Uterus (tissue), 4 donors: Measurements from ENCODE around the gene ARMS2. TPM values are rescaled to one million over a fixed set of nuclear protein-coding genes. Genes with fewer than 3 reads are reported as not detected.

Experiments used
- DNase-seq, 2 donors: peaks; one replicate each; pipeline ENCODE4 v3.0.0-alpha.2; 2019 to 2020
- H3K27ac ChIP-seq, 2 donors: fragments of 200-600 bp; sonication (generic); 1 replicate in 1 of 2; 2 replicates in 1 of 2; pipeline ENCODE4 v1.5.1; 2016 to 2018
- H3K27me3 ChIP-seq, 2 donors: fragments of 200-600 bp; sonication (generic); one replicate each; pipeline ENCODE4 v1.5.1; 2018 to 2019; ENCODE audit warnings: control low read depth in 1 of 2
- H3K36me3 ChIP-seq, 2 donors: fragments of 200-600 bp; sonication (generic); one replicate each; pipeline ENCODE4 v1.5.1; 2019; ENCODE audit warnings: control low read depth in 1 of 2
- H3K4me1 ChIP-seq, 2 donors: fragments of 200-600 bp; sonication (generic); one replicate each; pipeline ENCODE4 v1.5.1; 2018 to 2019; ENCODE audit warnings: control low read depth in 1 of 2
- H3K4me3 ChIP-seq, 2 donors: fragments of 200-600 bp; sonication (generic); 1 replicate in 1 of 2; 2 replicates in 1 of 2; pipeline ENCODE4 v1.5.1; 2018 to 2019; ENCODE audit warnings: mild to moderate bottlenecking in 1 of 2
- H3K9me3 ChIP-seq, 2 donors: fragments of 200-600 bp; sonication (generic); one replicate each; pipeline ENCODE4 v1.5.1; 2019; ENCODE audit warnings: control low read depth in 1 of 2
- POLR2A ChIP-seq, 2 donors: fragments of 450-650 bp; IDR thresholded peaks; one replicate each; pipeline ENCODE4 v1.6.1; 2016; ENCODE audit warnings: antibody characterized with exemption in 2 of 2, mild to moderate bottlenecking in 1 of 2, moderate library complexity in 1 of 2
- intact Hi-C: fragments of 100-400 bp; cut with DNase I; formaldehyde crosslinking; loops from one replicate; pipeline ENCODE4 v1.15.1; 2023; ENCODE audit warnings: low total_unique reads
- total RNA-seq, 4 donors: library from RNA; depleted of rRNA in 3 of 4; stranded (reverse); fragments of >200 nt in 3 of 4; gene quantifications; one replicate each; pipeline versions ENCODE4 v1.1.0 to v1.2.4, GENCODE V29; 2014 to 2023
- TF ChIP-seq, protein P1 (sequence below), 4 experiments: fragments of 200-600 bp in 2 of 4; fragments of 450-650 bp in 2 of 4; sonication (generic) in 2 of 4; IDR thresholded peaks; one replicate each; pipeline ENCODE4 v1.5.1; 2016 to 2019; ENCODE audit warnings: antibody characterized with exemption in 4 of 4, mild to moderate bottlenecking in 2 of 4, moderate library complexity in 1 of 4
- donor health status: DM: yes; HTN: yes; CAD: no.

The ARMS2 gene
- total RNA-seq, 4 donors from 2014 or later = not detected

GRCh38 chr10:122485670-122486069, 31.2 kb downstream of the ARMS2 start:
- H3K9me3 ChIP-seq = no peaks in the 10 kb centered on the region
- TF ChIP-seq, protein P1, sequence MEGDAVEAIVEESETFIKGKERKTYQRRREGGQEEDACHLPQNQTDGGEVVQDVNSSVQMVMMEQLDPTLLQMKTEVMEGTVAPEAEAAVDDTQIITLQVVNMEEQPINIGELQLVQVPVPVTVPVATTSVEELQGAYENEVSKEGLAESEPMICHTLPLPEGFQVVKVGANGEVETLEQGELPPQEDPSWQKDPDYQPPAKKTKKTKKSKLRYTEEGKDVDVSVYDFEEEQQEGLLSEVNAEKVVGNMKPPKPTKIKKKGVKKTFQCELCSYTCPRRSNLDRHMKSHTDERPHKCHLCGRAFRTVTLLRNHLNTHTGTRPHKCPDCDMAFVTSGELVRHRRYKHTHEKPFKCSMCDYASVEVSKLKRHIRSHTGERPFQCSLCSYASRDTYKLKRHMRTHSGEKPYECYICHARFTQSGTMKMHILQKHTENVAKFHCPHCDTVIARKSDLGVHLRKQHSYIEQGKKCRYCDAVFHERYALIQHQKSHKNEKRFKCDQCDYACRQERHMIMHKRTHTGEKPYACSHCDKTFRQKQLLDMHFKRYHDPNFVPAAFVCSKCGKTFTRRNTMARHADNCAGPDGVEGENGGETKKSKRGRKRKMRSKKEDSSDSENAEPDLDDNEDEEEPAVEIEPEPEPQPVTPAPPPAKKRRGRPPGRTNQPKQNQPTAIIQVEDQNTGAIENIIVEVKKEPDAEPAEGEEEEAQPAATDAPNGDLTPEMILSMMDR (IDR thresholded peaks at IDR 0.05) = no peak
- H3K4me1 ChIP-seq = peaks cover 1 to 4% of the 10 kb centered on the region in 2 donors
- H3K27ac ChIP-seq = peak overlapping the region; percentile 51 to 71
- peak in 1 of 2 donors; percentile 55 for DNase-seq
- no peaks in the 10 kb centered on the region for H3K36me3 ChIP-seq
- H3K27me3 ChIP-seq = no peaks in the 10 kb centered on the region
- intact Hi-C loops = no loop called here
- no peak overlapping the region for H3K4me3 ChIP-seq

GRCh38 chr10:122486406-122487080, 32.1 kb downstream of the ARMS2 start:
- no peak overlapping the region for H3K4me3 ChIP-seq
- DNase-seq = no peak
- H3K36me3 ChIP-seq = no peaks in the 10 kb centered on the region
- no peaks in the 10 kb centered on the region for H3K27me3 ChIP-seq
- intact Hi-C loops = no loop called here
- peaks cover 5 to 11% of the 10 kb centered on the region in 2 donors for H3K4me1 ChIP-seq
- TF ChIP-seq, protein P1 (IDR thresholded peaks at IDR 0.05) = no peak
- TF ChIP-seq POLR2A (IDR thresholded peaks at IDR 0.05) = no peak
- H3K27ac ChIP-seq = peak overlapping the region; percentile 15 to 71
- no peaks in the 10 kb centered on the region for H3K9me3 ChIP-seq

DNA sequence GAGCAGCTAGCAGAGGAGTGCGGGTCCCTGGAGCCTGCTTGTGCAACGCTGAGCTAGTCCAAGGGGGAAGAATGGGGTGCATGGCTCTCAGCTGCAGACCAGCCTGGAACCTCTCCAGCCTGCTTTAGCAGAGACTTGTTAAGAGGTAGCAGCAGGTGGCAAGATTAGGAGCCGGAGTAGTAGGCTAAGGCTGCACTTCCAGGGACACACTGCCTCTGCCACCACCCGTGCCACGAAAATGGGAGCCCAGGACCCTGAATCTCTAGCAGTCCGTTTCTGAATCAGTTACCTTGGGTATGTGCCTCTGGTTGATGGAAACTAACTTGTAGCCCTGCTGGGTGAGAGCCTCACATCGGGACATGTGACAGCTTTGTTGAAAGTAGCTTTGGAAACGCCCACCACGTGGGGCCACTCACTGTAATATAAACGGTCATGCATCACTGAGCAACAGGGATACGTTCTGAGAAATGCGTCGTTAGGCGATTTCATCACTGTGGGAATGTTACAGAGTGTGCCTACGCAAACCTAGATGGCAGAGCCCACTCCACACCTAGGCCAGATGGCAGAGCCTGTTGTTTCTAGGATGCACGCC, 32.8 kb downstream of the ARMS2 start:
- H3K9me3 ChIP-seq = no peaks in the 10 kb centered on the region
- no peak overlapping the region for H3K4me3 ChIP-seq
- H3K4me1 ChIP-seq = peaks cover 5 to 17% of the 10 kb centered on the region in 2 donors
- intact Hi-C loops = no loop called here
- no peaks in the 10 kb centered on the region for H3K27me3 ChIP-seq
- no peak for TF ChIP-seq POLR2A (IDR thresholded peaks at IDR 0.05)
- TF ChIP-seq, protein P1 (IDR thresholded peaks at IDR 0.05) = no peak
- H3K36me3 ChIP-seq = no peaks in the 10 kb centered on the region
- H3K27ac ChIP-seq = no peak overlapping the region
- DNase-seq = no peak

DNA sequence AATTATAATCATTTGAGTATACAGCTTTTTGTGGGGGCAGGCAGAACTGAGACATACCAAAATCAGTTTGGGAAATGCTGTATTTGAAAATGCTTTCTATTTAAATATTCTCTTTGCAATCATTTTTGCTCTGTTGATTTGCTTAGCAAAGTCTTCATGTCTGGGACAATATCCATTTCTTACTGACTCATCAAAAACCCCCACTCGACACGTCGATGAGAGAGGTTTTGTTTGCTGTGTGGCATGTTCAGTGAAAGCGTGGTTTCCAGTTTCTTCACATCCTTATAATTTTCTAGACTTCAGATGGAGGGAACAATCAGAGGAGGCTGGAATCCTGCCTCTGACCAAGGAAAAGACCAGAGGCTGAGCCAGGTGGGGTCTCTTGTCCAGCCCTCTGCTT, 35.8 kb downstream of the ARMS2 start:
- Histone ChIP-seq H3K27ac (peak overlapping the region; percentile 73 to 84), H3K4me1 (peaks cover 5 to 29% of the 10 kb centered on the region in 2 donors), H3K36me3 (no peaks in the 10 kb centered on the region), H3K4me3 (no peak overlapping the region), H3K27me3 (no peaks in the 10 kb centered on the region), H3K9me3 (no peaks in the 10 kb centered on the region)
- no peak for TF ChIP-seq POLR2A (IDR thresholded peaks at IDR 0.05)
- TF ChIP-seq, protein P1 (IDR thresholded peaks at IDR 0.05) = no peak
- intact Hi-C loops = no loop called here
- no peak for DNase-seq
